ENCODE data around the gene POMT1.
"Not testable (repeated sequence)": the region's sequence is repeated elsewhere in the genome, so short reads cannot be mapped to it uniquely, and the experiment has no call there.

Gene POMT1

DNA sequence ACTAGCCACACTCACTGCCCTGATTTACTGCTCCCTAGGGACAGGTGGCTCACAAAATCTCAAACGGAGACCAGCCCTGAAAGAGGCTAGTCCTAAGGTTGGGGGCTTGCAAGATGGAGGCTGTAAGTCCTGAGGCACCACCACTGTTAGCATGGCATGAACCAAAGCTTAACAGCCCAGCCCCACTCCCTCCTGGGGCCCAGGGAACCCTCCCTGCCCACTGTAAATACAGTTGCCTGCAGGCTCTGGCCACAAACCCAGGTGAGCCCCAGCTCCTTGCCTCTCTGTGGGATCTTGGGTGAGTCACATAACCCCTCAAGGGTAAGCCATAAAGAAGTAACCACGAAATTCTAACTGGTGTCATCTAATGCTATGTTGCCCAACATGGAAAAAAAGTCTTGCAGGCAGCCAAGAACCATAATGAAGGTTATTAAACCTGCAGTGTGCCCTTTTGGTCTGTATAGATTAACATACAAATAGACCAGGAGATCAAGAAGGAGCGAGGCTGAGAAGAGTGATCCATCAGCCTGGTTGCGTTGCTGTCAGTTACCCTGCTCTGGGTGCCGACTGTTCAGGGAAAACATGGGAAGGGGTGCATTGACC is 1.7 kb upstream of the POMT1 start:
- no peak for DNase-seq

DNA sequence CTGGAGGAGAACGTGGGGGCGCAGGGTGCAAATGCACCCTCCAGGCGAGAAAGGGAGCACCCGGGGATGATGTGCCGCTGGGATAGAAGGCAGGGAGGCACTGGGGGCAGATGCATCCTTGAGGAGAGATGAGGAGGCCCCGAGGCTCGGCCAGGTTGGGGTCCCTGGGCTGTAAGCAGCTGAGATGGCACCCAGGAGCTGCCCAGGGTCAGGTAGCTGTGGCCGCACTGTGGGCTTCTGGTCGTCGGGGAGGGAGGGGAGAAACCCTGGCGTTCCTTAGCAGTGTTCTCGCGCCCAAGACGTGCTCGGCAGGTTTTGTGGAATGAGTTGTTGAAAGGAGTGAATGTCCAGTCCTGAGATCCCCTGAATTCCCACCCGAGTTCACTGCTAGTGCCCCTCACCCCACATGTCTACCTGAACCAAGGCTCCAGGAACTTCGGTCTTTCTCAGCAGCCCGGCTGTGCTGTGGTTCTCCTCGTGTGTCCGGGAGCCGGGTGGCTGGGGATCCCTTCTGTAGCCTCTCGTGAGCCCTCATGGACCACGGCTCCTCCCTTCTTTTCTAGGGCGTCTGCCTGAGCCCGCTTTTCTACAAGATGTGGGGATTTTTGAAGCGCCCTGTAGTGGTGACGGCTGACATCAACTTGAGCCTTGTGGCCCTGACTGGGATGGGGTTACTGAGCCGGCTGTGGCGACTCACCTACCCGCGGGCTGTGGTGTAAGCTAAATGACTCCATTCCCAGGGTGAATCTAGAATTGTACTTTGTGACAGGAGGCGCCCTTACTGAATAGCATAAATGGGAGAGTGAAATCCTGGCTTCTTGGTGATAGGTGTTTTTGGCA is 1.1 kb downstream of the POMT1 start:
- DNase-seq = no peak

DNA sequence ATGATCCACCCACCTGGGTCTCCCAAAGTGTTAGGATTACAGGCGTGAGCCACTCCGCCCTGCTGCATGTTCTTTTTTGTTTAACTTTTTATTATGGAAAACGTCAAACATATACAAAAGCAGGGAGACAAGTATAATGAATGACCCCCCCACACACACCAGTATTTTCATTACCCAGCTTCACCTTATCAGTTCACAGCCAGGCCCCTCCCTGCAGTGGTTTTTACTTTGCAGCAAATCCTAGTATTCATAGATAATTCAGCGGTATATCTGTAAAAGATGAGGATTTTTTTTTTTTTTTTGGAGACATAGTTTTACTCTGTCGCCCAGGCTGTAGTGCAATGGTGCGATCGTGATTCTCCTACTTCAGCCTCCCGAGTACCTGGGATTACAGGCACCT is 2.3 kb downstream of the POMT1 start:
- no peak for DNase-seq

DNA sequence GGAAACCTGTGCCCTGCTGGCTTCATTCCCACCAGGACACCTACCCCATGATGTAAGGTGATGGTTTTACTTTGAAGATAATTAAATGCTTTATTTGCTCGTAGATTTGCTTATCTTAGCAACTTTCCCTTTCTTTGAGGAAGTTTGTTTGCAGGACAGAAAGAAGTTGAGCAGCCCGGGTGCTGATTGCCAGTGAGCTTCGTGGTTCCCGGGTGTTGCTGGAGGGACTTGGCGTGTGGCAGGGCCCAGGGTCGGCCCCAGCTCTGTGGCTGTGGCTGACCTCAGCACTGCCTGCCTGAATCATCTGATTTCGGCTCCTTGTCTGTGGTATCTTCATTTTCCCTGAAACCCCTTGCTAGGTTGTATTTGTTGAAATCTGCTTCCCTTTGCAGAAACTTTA is 8.7 kb downstream of the POMT1 start:
- no peak for DNase-seq

DNA sequence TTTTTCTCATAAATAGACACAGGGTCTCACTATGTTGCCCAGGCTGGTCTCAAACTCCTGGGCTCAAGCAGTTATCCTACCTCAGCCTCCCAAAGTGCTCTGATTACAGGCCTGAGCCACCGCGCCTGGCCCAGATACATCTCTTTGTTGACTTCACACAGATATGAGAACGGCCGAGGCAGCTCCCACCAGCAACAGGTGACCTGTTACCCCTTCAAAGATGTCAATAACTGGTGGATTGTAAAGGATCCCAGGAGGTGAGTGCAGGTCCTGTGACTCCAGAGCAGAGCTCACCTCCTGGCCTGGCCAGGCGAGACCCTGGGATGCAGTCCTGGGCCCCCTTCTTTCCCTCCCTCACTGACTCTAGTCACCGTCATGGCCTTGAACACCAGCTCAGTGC is 9.2 kb downstream of the POMT1 start:
- no peak for DNase-seq

DNA sequence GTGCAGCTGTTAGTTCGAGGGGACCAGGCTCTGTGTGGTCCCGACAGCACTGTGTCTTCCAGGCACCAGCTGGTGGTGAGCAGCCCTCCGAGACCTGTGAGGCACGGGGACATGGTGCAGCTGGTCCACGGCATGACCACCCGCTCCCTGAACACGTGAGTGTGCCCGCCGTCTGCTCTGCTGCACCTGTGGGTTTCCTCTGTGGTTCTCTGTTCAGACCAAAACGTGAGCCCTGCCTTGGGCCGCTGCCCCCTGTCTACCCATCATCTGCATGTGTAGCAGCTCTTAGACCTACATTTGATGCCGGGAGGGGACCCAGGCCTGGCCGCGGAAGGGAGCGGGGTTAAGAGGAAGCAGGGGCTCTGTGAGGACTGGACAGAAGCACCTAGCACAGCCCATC is 10.5 kb downstream of the POMT1 start:
- no peak for DNase-seq

DNA sequence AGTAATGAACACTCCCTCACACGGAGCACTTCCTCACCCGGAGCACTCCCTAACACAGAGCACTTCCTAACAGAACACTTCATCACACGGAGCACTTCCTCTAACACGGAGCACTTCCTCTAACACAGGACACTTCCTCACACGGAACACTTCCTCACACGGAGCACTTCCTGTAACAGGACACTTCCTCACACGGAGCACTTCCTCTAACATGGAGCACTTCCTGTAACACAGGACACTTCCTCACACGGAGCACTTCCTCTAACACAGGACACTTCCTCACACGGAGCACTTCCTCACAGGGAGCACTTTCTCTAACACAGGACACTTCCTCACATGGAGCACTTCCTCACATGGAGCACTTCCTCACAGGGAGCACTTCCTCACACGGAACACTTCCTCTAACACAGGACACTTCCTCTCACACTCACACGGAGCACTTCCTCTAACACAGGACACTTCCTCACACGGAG is 12.9 kb downstream of the POMT1 start:
- DNase-seq = not testable (repeated sequence)

DNA sequence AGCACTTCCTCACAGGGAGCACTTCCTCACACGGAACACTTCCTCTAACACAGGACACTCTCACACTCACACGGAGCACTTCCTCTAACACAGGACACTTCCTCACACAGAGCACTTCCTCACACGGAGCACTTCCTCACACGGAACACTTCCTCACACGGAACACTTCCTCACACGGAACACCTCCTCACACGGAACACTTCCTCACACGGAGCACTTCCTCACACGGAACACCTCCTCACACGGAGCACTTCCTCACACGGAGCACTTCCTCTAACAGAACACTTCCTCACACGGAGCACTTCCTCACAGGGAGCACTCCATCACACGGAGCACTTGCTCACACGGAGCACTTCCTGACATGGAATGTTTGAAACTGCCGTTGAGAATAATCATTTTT is 13.4 kb downstream of the POMT1 start:
- no peak for DNase-seq

DNA sequence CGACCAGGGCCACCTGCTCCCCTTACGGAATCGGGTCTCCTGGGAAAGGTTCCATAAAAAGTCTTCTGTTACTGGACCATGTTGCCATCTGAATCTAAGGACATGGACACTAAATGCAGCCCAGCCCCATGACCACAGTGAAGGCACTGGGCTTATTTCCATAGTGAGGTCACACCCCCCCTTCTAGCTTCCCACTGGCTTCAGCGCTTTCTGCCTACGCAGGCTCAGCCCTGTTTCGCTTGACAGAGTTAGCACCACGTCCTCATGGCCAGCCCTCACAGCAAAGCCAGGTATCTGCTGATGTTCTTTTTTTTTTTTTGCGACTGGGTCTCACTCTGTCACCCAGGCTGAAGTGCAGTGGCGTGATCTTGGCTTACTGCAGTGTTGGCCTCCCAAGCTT is 14.2 kb downstream of the POMT1 start:
- DNase-seq = no peak

DNA sequence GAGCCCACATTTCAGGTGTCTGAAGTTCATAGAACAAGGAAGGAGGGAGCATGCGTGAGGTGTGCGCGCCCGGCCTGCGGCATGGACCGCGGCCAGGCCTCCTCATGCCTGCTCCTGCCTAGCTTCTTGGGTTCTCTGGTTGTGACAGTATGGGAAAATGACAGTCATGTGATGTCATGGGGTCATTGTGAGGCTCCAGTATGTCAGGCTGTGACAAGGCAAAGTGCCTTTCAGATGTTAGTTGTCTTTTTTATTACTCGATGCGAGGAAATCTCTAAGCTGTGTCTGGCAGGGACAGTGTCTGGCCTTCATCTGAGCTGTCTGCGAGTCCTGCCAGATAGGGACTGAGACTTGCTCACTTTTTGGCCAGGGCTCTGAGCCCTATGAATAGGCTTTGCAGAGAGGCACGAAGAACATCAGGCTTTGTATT is 15.1 kb downstream of the POMT1 start:
- DNase-seq = no peak

DNA sequence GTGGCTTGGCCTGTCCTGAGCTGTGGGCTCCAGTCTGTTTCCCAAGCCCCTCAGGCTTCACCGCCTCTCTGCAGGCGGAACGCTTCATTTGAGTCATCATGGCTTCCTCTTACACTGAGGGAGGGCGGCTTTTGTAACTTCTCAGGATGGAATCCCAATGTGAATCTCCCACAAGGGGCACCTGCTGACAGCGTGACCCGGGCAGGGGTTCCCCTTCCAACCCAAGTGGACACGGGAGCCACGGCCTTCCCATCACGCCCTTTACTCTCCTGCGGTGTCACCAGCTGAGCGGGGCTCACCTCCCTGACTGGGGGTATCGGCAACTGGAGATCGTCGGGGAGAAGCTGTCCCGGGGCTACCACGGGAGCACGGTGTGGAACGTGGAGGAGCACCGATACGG is 15.8 kb downstream of the POMT1 start:
- DNase-seq = no peak

DNA sequence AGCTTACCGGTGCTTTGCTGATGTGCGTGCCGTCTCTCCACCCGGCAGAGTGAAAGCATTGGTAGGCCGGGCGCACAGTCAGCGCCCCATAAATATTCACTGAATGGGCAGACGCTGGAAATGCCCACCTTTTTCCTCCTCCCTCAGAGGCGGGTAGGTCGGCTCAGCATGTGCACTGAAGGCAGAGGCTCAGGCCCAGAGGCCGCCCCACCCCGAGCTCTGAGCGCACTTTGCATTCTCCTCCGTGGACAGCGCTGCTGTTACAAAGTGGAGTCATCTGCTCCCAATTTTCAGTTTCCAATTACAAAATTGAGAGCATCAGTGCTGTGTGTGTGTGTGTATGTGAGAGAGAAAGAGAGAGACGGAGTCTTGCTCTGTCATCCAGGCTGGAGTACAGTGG is 17.8 kb downstream of the POMT1 start:
- no peak for DNase-seq

DNA sequence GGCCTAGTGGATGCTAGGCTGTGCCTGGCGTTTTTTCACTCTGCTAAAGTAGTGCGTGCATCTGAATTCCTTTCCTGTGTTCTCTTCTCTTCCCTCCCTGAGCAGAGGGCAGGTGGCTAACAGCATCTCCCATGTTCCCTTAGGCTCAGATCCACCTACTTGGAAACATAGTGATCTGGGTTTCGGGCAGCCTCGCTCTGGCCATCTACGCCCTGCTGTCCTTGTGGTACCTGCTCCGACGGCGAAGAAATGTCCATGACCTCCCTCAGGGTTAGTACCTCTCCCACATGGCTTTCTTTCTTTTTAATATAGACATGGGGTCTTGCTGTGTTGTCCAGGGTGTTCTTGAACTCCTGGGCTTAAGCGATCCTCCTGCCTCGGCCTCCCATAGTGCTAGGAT is 18.5 kb downstream of the POMT1 start:
- DNase-seq = no peak

DNA sequence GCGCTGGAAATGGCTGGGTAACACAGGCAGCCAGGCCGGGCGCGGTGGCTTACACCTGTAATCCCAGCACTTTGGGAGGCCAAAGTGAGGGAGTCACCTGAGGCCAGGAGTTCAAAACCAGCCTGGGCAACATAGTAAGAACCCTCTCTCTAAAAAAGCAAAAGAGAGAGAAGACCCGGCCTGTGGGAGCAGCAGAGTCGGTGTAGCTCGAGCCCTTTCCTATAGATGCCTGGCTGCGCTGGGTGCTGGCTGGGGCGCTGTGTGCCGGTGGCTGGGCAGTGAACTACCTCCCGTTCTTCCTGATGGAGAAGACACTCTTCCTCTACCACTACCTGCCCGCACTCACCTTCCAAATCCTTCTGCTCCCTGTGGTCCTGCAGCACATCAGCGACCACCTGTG is 19.1 kb downstream of the POMT1 start:
- no peak for DNase-seq

DNA sequence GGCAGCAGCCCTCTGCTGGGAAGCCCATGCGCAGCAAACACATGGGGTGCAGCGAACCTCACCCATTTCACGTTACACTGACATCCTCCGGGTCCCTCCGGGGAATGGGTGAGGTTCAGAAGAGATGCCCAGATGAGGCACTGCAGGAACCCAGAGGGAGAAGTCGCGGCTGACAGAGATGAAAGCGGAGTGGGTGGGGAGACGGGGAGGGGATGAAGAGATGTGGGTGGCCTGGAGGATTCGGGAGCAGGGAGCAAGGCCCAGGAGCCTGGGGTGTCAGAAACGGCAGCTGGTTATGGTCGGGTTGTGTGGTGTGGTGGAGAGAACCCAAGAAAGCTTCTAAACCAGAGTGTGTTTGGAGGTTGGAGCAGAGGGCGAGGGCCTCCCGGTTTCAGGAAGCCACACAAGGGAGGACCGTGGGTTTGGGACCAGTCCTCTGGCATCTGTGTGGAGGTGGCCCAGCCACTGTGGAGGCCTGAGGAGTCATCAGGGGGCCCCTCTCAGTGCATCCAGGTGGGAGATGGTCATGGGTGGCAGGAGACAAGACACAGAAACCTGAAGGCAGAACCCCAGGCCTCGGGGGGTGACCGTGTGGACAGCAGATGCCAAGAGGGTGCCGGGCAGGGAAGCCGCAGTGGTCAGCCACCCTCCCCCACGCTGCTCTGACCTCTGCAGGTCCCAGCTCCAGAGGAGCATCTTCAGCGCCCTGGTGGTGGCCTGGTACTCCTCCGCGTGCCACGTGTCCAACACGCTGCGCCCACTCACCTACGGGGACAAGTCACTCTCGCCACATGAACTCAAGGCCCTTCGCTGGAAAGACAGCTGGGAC is 19.8 kb downstream of the POMT1 start:
- no peak for DNase-seq

DNA sequence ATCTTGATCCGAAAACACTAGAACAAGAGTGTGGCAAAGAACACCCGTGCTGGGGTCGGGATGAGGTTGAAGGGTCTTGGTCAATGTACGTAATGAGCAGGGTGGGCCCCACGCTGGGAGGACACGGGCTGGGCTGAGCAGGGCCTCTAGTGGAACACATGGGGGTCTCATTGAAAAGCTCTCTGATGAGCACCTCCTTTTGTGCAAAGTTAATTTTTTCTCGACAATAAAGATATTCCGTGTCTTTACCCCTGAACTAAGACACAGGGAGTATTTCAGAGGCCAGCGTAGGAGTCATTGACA is 20.3 kb downstream of the POMT1 start:
- DNase-seq = no peak

DNA sequence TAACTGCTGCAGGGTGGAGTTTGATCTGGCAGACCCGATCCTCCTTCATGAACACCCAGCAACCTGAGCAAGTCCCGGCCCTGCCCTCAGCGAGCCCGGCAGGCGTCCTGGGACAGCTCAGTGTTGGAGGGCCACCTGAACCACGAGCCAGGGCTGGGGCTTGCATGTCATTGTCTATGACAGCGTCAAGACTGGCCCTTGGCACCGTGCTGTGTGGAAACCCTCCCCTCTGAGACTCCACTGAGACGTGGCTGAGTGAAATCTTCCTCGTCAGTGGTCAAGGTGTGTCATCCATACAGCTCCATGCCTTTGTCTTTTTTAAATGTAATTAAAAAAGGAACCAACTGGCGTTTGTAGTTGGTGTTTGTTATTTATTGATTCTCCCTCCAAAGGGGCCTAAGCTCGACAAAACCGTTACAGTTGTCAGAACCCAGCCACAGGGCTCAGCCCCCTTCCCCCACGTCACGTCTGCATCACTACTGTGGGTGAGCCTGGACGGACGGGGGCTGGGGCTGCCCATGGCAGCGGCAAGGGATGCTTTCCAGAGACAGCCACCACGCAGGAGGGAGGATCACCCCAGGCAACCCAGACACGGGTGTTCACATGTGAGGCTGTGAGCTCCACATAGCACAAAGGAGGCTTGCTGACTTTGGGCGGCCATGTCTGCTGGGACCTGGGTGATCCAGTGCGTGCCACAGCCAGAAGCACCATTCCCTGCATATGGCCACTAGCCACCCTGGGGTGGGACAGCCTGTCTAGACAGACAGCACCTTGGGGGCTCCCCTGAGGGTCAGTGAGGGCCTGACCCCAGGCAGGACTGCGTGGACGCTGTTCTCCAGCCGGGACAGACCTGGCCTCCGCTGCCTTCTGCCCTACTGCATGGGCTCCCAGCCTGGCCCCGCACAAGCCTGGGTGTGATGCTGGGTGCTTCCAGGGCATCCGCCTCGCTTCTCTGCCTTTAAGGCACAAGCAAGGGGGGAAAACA is 21.0 kb downstream of the POMT1 start:
- DNase-seq = no peak

DNA sequence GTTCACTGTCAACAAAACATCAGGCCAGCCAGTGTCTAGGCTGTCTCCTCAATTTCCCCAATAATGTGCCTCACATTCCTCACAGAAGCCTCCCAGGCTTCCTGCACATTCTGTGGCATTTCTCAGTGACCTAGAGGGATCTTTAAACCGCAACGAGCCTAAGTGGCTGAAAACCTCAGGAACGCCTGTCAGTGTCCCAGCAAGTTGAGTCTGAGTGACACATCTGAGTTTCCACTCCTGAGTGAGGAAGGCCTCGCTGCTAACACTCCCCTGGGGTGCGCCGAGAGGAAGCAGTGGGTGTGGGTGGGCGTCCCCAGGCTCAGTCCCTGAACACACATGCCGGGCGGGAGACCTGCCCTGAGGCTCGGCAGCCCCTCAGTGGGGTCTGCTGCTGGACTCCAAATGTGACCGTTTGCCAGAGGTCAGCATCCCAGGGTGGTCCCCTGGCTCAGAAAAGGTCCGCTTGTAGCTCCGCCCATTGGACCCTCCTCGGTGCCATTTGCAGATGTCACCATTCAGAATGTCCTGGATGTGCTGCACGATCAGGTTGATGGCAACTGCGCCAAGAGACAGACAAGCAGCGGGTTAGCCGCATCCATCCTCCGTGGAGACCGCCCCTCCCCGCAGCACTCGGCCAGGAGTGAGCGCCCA is 22.1 kb downstream of the POMT1 start:
- DNase-seq = no peak

DNA sequence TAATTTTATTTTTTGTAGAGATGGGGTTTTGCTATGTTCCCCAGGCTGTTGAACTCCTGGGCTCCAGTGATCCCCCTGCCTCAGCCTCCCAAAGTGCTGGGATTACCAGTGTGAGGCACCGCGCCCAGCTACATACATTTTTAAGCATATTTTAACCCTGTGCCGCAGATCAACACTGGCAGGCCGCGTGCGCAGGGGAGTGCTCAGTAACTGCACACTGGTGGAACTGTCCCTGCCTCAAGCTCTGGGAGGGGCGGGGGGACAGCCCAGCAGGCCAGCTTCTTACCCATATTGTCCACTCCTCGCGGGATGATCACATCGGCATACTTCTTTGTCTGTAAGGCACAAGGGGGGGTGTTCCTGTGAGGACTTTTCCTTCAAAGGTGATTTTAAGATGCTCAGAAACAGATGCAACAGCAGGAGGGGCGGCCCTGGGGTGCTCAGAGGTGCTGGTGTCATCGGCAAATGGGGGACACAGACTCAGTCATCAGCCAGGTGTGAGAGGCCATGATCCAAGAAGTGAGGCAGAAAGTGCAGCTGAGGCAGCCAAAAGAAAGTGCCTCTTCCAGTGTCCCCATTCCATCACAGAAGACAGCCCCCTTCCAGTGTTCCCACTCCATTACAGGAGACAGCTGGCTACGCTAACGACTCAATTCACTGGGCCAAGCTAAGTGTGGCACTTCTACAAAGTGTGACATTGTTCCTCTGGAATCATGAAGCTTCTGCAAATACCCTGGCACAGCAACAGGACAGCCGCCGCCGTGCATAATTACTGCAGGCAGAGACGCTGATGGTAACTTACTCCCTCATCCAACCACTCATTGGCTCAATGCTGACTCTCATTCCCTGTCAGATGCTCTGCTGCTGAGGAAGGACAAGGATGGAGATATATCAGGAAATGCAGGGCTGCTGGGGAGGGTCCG is 23.2 kb downstream of the POMT1 start:
- DNase-seq = no peak

DNA sequence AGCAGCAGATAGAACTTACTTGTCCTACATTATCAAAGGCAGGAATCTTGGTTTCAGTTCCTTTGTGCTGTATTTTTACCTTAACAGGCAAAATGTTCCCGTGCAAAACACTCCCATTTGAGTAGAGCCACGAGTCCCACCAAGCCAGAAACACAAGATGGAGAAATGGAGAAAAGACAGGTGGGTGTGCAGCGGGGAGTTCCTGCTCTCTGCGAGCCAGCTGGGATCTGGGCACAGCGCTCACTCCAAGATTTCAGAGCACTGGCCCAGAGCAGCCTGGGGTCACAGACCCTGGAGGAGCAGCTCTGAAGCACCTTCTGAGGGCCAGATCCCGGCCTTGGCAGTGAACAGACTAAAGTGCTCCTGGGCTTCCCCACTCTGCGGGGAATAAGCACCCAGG is 25.5 kb downstream of the POMT1 start:
- DNase-seq = no peak

DNA sequence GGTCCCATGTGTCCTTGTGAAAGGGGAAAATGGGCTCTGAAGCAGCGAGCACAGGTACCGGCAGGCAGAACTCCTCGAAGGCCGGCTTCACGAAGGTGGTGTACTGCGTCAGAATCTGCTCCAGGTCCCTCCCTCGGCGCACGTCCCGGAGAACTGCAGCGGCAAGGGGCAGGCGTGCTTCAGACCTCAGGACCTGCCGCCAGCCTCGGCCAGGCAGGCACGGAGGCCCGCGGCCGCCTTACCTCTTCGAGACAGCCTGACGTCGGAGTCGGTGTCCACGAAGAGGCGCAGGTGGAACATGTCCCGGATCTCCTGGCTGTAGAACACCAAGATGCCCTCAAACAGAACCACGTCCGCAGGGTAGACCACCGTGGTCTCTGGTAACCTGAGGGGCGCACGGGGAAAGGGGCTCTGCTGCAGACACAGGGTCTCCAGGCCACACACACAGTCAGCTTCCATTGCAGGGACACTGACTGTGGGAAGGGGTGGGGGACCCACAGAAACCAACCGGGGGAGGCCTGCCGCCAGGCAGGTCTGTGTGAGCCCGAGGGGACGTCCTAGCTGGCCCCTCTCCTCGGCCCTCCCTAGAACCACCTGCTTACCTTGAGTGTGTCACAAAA is 26.3 kb downstream of the POMT1 start:
- DNase-seq = no peak
